HG02763 (cell line): ENCODE measurements around the gene SEPSECS.

Experiments used
- ATAC-seq: cut with Tn5 transposase; IDR thresholded peaks from one replicate; pipeline ENCODE4 v1.9.1; 2021; ENCODE audit warnings: mild to moderate bottlenecking, moderate library complexity; ENCODE audit not compliant: unreplicated experiment

The SEPSECS gene

GRCh38 chr4:25157081-25157480 lies 3.2 kb downstream of the SEPSECS start:
- no peak for ATAC-seq

- ATAC-seq = no peak
These were observed 4.3 kb downstream of the SEPSECS start for GRCh38 chr4:25155947-25156346.

GRCh38 chr4:25154594-25155265 lies 5.5 kb downstream of the SEPSECS start:
- ATAC-seq = no peak

- no peak for ATAC-seq
These were observed 14.2 kb downstream of the SEPSECS start for GRCh38 chr4:25146076-25146475.

- no peak for ATAC-seq
These were observed 15.3 kb downstream of the SEPSECS start for GRCh38 chr4:25144870-25145481.

GRCh38 chr4:25142468-25142867 lies 17.8 kb downstream of the SEPSECS start:
- ATAC-seq = no peak

- ATAC-seq = no peak
These were observed 18.7 kb downstream of the SEPSECS start for GRCh38 chr4:25141592-25141991.

GRCh38 chr4:25133132-25133531 lies 27.1 kb downstream of the SEPSECS start:
- ATAC-seq = no peak

- no peak for ATAC-seq
These were observed 28.3 kb downstream of the SEPSECS start for GRCh38 chr4:25131926-25132325.

- ATAC-seq = no peak
These were observed 28.9 kb downstream of the SEPSECS start for GRCh38 chr4:25131381-25131780.

GRCh38 chr4:25129917-25130316 lies 30.3 kb downstream of the SEPSECS start:
- ATAC-seq = no peak

GRCh38 chr4:25128671-25129070 lies 31.6 kb downstream of the SEPSECS start:
- ATAC-seq = no peak

- ATAC-seq = peak; percentile 87
These were observed 37.0 kb downstream of the SEPSECS start for GRCh38 chr4:25123236-25123635.

- no peak for ATAC-seq
These were observed 39.9 kb downstream of the SEPSECS start for GRCh38 chr4:25120146-25120940.

GRCh38 chr4:25117716-25118472 lies 42.4 kb downstream of the SEPSECS start:
- ATAC-seq = no peak

- ATAC-seq = no peak
These were observed 43.0 kb downstream of the SEPSECS start for GRCh38 chr4:25117274-25117673.

GRCh38 chr4:25113915-25114904 lies 46.0 kb downstream of the SEPSECS start:
- ATAC-seq = no peak

- ATAC-seq = no peak
These were observed 47.3 kb downstream of the SEPSECS start for GRCh38 chr4:25112995-25113380.

GRCh38 chr4:25112366-25112994 lies 47.8 kb downstream of the SEPSECS start:
- ATAC-seq = no peak
